ENCODE results near the gene ZNF827. TPM values are rescaled to one million over a fixed set of nuclear protein-coding genes. Genes with fewer than 3 reads are reported as not detected.

ZNF827 gene
- total RNA-seq, 1 experiment from 2014 or later: 29.4 TPM

DNA sequence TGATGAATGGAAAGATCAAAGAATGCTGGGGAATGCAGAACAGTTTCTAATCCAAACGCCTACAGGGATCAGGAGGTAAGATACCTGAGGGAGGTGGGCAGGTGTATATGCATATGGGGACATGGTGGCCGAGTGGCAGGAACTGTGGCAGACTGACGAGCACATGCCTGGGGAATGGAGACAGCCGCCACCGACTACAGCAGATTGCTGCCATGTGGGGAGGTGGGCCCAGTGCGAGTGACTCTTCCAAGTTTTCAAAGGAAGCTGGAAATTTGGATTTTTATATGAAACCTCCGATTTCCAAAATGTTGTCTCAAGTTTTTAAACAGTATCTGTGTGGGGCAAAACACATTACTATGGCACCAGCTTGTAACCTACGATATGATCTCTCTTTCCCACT lies 9.9 kb downstream of the ZNF827 start:
- H2BK12ac ChIP-seq (ENCODE audit: insufficient read length, low read depth, low read length): no peak overlapping the region
- peak overlapping the region in 1 of 3 experiments; percentile 45; a peak in 1 of 7 replicates for H3K27ac Mint-ChIP-seq
- H3K4me2 ChIP-seq (ENCODE audit: insufficient read depth, insufficient read length, low read length): no peak overlapping the region
- H4K5ac ChIP-seq (ENCODE audit: insufficient read length, low read depth, low read length): no peak overlapping the region
- no peaks in the 10 kb centered on the region for H3K23me2 ChIP-seq (ENCODE audit: insufficient read length, low read depth, low read length, poor library complexity, severe bottlenecking)
- no peak overlapping the region for H3T11ph ChIP-seq (ENCODE audit: low read length)
- H2AK5ac ChIP-seq (ENCODE audit: insufficient read length, low read length): no peak overlapping the region
- H3K9me3 ChIP-seq (ENCODE audit: control insufficient read depth, low read depth, low read length): no peaks in the 10 kb centered on the region
- no peak overlapping the region for H3K4me3 Mint-ChIP-seq
- no peak overlapping the region for H3K23ac ChIP-seq (ENCODE audit: insufficient read length, low read depth, low read length)
- H3K27me3 ChIP-seq (ENCODE audit: insufficient read depth, low read length): no peaks in the 10 kb centered on the region
- no peak overlapping the region for H2BK120ac ChIP-seq (ENCODE audit: low read depth, low read length, poor library complexity, severe bottlenecking)
- H2BK20ac ChIP-seq (ENCODE audit: low read depth, low read length, poor library complexity, severe bottlenecking): no peak overlapping the region
- peaks cover 5% of the 10 kb centered on the region for H3K79me1 ChIP-seq (ENCODE audit: insufficient read depth, low read depth, low read length, poor library complexity, severe bottlenecking)
- peaks cover 17 to 28% (median 22%) of the 10 kb centered on the region in 3 experiments for H3K36me3 Mint-ChIP-seq (ENCODE audit: insufficient read depth in 1 of 3, low read depth in 3 of 3)
- H3K9ac ChIP-seq (ENCODE audit: extremely low read depth, insufficient read length, low read length): no peak overlapping the region
- H3K9me3 Mint-ChIP-seq: peaks cover 3 to 15% of the 10 kb centered on the region in 2 experiments
- H4K8ac ChIP-seq (replicated peaks; ENCODE audit: insufficient read length, low read depth, low read length): no peak overlapping the region
- H2BK15ac ChIP-seq (ENCODE audit: low read depth, low read length): no peak overlapping the region
- peaks cover 38 to 40% of the 10 kb centered on the region in 2 experiments for H3K4me1 Mint-ChIP-seq
- no peaks in the 10 kb centered on the region for H4K20me1 ChIP-seq (ENCODE audit: control insufficient read depth, insufficient read depth, insufficient read length)
- no peak overlapping the region for H4K91ac ChIP-seq (ENCODE audit: insufficient read length, low read depth, low read length)
- no peak overlapping the region for H2BK5ac ChIP-seq (ENCODE audit: insufficient read length, low read length)
- H3K27me3 Mint-ChIP-seq (ENCODE audit: low read depth): no peaks in the 10 kb centered on the region
- no peak for DNase-seq
- H3K4ac ChIP-seq (ENCODE audit: low read depth, low read length): no peak overlapping the region
- WGBS (ENCODE audit: extremely low coverage, insufficient read length, low lambda C conversion rate): no CpG with 5 or more reads among the region's 8 CpGs
- no peak overlapping the region for H3K27ac ChIP-seq (ENCODE audit: insufficient read length, low read depth, low read length)
- H3K79me2 ChIP-seq (ENCODE audit: insufficient read depth, low read length): peaks cover 32% of the 10 kb centered on the region; the same call in 1 of the 2 replicates
- 0 out of 2 replicates have a peak, but pooled peaks cover 4% of the 10 kb centered on the region for H3K4me1 ChIP-seq (ENCODE audit: insufficient read depth, low read length)
- TF ChIP-seq, protein P1, sequence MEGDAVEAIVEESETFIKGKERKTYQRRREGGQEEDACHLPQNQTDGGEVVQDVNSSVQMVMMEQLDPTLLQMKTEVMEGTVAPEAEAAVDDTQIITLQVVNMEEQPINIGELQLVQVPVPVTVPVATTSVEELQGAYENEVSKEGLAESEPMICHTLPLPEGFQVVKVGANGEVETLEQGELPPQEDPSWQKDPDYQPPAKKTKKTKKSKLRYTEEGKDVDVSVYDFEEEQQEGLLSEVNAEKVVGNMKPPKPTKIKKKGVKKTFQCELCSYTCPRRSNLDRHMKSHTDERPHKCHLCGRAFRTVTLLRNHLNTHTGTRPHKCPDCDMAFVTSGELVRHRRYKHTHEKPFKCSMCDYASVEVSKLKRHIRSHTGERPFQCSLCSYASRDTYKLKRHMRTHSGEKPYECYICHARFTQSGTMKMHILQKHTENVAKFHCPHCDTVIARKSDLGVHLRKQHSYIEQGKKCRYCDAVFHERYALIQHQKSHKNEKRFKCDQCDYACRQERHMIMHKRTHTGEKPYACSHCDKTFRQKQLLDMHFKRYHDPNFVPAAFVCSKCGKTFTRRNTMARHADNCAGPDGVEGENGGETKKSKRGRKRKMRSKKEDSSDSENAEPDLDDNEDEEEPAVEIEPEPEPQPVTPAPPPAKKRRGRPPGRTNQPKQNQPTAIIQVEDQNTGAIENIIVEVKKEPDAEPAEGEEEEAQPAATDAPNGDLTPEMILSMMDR (conservative IDR thresholded peaks at IDR 0.05): no peak
- no peak overlapping the region for H3K14ac ChIP-seq (ENCODE audit: insufficient read depth, low read length)
- H3K56ac ChIP-seq (ENCODE audit: insufficient read length, low read depth, low read length): no peak overlapping the region
- H3K18ac ChIP-seq (ENCODE audit: insufficient read length, low read depth, low read length): no peak overlapping the region
- H2AFZ ChIP-seq (ENCODE audit: low read length): no peak overlapping the region

Measured in H9 (cell line).